Mucosa of descending colon (tissue), 3 donors: ENCODE results near the gene RAB6B. TPM values are rescaled to one million over a fixed set of nuclear protein-coding genes. Genes with fewer than 3 reads are reported as not detected.

Source experiments
- ATAC-seq: fragments of 200-7000 bp; cut with Tn5 transposase; one replicate; pipeline ENCODE4 v1.9.1; 2020; ENCODE audit warnings: mild to moderate bottlenecking, moderate library complexity
- DNase-seq, 3 donors: peaks; one replicate each; pipeline ENCODE4 v3.0.0-alpha.2; 2020
- H3K36me3 ChIP-seq: fragments of 200-600 bp; one replicate; pipeline ENCODE4 v1.8.0; 2021; ENCODE audit warnings: low read depth, mild to moderate bottlenecking
- H3K4me1 ChIP-seq: fragments of 200-600 bp; one replicate; pipeline ENCODE4 v1.8.0; 2021; ENCODE audit warnings: low read depth, mild to moderate bottlenecking
- H3K4me3 ChIP-seq: fragments of 200-600 bp; one replicate; pipeline ENCODE4 v1.8.0; 2021; ENCODE audit warnings: mild to moderate bottlenecking
- H3K9me3 ChIP-seq: fragments of 200-600 bp; one replicate; pipeline ENCODE4 v1.8.0; 2021; ENCODE audit warnings: mild to moderate bottlenecking
- intact Hi-C, 2 donors: fragments of 100-400 bp; cut with DNase I in 1 of 2; cut with micrococcal nuclease in 1 of 2; formaldehyde crosslinking; loops; one replicate each; pipeline versions ENCODE4 v1.11.0 to v1.11.1; 2022; cut with DNase I, micrococcal nuclease
- total RNA-seq, 3 donors: library from RNA; stranded (reverse); fragmentation: NEBNext Ultra II Directional in 2 of 3; extraction: Animal tissue kit (Norgen Biotek cat#: 25700) in 2 of 3; gene quantifications; one replicate each; pipeline versions ENCODE4 v1.2.1 to v1.2.4, GENCODE V29; 2021 to 2023
- TF ChIP-seq, protein P1 (sequence below): fragments of 200-600 bp; IDR thresholded peaks from one replicate; pipeline ENCODE4 v1.8.0; 2022; ENCODE audit warnings: antibody characterized with exemption, mild to moderate bottlenecking
- donor health status: DM: no; HTN: no; CAD: no; lungs with moderate emphysema.
- donor health status: DM: no; HTN: no; CAD: no.
- donor health status: DM: no; HTN: yes; CAD: no.

Gene RAB6B
- total RNA-seq, 3 donors from 2014 or later, result 4.1 to 11.6 (median 4.8) TPM

DNA sequence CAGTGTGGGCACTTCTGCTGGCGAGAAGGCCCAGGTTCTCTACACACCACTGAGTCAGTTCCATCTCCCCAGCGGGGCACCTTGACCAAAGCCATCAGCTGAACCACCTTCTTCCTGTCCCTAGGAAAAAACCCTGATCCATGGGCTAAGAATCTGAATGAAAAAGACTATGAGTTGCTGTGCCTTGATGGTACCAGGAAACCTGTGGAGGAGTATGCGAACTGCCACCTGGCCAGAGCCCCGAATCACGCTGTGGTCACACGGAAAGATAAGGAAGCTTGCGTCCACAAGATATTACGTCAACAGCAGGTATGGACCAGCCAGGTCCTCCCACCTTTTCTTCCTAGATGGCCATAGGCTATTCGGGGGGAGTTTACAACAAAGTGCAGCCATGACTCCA is 120.4 kb downstream of the RAB6B start:
- TF ChIP-seq, protein P1, sequence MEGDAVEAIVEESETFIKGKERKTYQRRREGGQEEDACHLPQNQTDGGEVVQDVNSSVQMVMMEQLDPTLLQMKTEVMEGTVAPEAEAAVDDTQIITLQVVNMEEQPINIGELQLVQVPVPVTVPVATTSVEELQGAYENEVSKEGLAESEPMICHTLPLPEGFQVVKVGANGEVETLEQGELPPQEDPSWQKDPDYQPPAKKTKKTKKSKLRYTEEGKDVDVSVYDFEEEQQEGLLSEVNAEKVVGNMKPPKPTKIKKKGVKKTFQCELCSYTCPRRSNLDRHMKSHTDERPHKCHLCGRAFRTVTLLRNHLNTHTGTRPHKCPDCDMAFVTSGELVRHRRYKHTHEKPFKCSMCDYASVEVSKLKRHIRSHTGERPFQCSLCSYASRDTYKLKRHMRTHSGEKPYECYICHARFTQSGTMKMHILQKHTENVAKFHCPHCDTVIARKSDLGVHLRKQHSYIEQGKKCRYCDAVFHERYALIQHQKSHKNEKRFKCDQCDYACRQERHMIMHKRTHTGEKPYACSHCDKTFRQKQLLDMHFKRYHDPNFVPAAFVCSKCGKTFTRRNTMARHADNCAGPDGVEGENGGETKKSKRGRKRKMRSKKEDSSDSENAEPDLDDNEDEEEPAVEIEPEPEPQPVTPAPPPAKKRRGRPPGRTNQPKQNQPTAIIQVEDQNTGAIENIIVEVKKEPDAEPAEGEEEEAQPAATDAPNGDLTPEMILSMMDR, result no peak

More for the DNA sequence above, 120.4 kb downstream of the RAB6B start:
- Histone ChIP-seq H3K9me3 (no peaks in the 10 kb centered on the region), H3K4me3 (no peak overlapping the region), H3K4me1 (no peaks in the 10 kb centered on the region), H3K36me3 (no peaks in the 10 kb centered on the region)
- DNase-seq (no peak), ATAC-seq (no peak)
- intact Hi-C loops, result no loop called here

Other genes with a start within 250 kb of the RAB6B start
- gene TOPBP1, start 233.9 kb downstream of the RAB6B start, total RNA-seq, result 10 to 100 TPM; 22.8 to 31.7 (median 23.9) TPM
- gene TF, start 149.5 kb downstream of the RAB6B start, total RNA-seq, result 10 to 100 TPM in 1 of 3 donors, 1 to 10 TPM in 1, under 1 TPM in 1; 0.51 to 13.5 (median 4.6) TPM
- gene SRPRB, start 90.1 kb downstream of the RAB6B start, total RNA-seq, result 10 to 100 TPM; 29.2 to 38.1 (median 31.2) TPM
- 10 to 100 TPM; 34.3 to 72.2 (median 67.7) TPM for gene SLCO2A1, start 134.0 kb upstream of the RAB6B start, total RNA-seq